Panc1 (cell line): ENCODE results near the gene INPP5A.

Source experiments
- POLR2AphosphoS5 ChIP-seq: IDR thresholded peaks from 2 replicates; pipeline ENCODE4 v1.6.1; 2012; ENCODE audit warnings: mild to moderate bottlenecking, low read depth, low read length, moderate library complexity
- REST ChIP-seq, 2 experiments: IDR thresholded peaks; 2 replicates each; pipeline ENCODE4 v1.6.1; 2011 to 2012; ENCODE audit warnings: low read depth in 2 of 2, control low read depth in 1 of 2, low read length in 1 of 2, mild to moderate bottlenecking in 1 of 2, moderate library complexity in 1 of 2; ENCODE audit not compliant: insufficient read depth in 1 of 2
- SIN3A ChIP-seq: IDR thresholded peaks from 2 replicates; pipeline ENCODE4 v1.6.1; 2012; ENCODE audit warnings: low read depth, mild to moderate bottlenecking, low read length, moderate library complexity, borderline replicate concordance; ENCODE audit not compliant: insufficient read depth
- TCF7L2 ChIP-seq: IDR thresholded peaks from 2 replicates; pipeline ENCODE4 v1.6.1; 2011; ENCODE audit warnings: mild to moderate bottlenecking, low read depth, low read length, inconsistent platforms
- TF ChIP-seq, protein P1 (sequence below): fragments of 450-650 bp; IDR thresholded peaks from 2 replicates; pipeline ENCODE4 v1.5.1; 2017; ENCODE audit warnings: mild to moderate bottlenecking

- TF ChIP-seq, protein P1, sequence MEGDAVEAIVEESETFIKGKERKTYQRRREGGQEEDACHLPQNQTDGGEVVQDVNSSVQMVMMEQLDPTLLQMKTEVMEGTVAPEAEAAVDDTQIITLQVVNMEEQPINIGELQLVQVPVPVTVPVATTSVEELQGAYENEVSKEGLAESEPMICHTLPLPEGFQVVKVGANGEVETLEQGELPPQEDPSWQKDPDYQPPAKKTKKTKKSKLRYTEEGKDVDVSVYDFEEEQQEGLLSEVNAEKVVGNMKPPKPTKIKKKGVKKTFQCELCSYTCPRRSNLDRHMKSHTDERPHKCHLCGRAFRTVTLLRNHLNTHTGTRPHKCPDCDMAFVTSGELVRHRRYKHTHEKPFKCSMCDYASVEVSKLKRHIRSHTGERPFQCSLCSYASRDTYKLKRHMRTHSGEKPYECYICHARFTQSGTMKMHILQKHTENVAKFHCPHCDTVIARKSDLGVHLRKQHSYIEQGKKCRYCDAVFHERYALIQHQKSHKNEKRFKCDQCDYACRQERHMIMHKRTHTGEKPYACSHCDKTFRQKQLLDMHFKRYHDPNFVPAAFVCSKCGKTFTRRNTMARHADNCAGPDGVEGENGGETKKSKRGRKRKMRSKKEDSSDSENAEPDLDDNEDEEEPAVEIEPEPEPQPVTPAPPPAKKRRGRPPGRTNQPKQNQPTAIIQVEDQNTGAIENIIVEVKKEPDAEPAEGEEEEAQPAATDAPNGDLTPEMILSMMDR = no peak
- TF ChIP-seq REST (IDR thresholded peaks at IDR 0.05; ENCODE audit: insufficient read depth in 1 of 2, low read depth in 2 of 2, low read length in 1 of 2) (no peak), POLR2AphosphoS5 (no peak), SIN3A (no peak), TCF7L2 (no peak)
Measured at GRCh38 chr10:132492323-132493025, 45.1 kb upstream of the INPP5A start.
